ENCODE measurements around the gene RUBCN.
"Not testable (repeated sequence)": the region's sequence is repeated elsewhere in the genome, so short reads cannot be mapped to it uniquely, and the experiment has no call there.

DNA sequence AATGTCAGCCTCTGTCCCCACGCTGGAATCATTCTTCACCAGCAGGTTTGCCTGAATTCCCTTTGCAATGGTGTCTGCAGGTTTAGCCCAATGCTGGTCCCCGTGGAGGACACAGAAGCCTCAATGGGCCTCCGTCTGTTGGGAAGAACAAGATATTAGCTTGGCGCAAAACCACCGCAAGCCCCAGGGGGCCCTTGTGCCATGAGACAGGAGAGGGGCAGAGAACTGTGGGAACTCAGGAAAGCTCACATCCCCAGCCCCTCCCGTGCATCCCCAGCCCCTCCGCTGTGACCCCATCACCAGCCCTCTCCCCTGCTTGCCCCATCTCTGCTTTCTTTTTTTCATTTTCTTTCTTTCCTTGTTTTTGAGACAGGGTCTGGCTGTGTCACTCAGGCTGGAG, 89.1 kb downstream of the RUBCN start:
- TF ChIP-seq, protein P1, sequence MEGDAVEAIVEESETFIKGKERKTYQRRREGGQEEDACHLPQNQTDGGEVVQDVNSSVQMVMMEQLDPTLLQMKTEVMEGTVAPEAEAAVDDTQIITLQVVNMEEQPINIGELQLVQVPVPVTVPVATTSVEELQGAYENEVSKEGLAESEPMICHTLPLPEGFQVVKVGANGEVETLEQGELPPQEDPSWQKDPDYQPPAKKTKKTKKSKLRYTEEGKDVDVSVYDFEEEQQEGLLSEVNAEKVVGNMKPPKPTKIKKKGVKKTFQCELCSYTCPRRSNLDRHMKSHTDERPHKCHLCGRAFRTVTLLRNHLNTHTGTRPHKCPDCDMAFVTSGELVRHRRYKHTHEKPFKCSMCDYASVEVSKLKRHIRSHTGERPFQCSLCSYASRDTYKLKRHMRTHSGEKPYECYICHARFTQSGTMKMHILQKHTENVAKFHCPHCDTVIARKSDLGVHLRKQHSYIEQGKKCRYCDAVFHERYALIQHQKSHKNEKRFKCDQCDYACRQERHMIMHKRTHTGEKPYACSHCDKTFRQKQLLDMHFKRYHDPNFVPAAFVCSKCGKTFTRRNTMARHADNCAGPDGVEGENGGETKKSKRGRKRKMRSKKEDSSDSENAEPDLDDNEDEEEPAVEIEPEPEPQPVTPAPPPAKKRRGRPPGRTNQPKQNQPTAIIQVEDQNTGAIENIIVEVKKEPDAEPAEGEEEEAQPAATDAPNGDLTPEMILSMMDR (IDR thresholded peaks at IDR 0.05): not testable (repeated sequence)
- not testable (repeated sequence) for TF ChIP-seq POLR2AphosphoS5 (IDR thresholded peaks at IDR 0.05; ENCODE audit: low read depth, low read length); SIN3A (IDR thresholded peaks at IDR 0.05; ENCODE audit: borderline replicate concordance, insufficient read depth, low read depth, low read length)
- TF ChIP-seq, protein P2, sequence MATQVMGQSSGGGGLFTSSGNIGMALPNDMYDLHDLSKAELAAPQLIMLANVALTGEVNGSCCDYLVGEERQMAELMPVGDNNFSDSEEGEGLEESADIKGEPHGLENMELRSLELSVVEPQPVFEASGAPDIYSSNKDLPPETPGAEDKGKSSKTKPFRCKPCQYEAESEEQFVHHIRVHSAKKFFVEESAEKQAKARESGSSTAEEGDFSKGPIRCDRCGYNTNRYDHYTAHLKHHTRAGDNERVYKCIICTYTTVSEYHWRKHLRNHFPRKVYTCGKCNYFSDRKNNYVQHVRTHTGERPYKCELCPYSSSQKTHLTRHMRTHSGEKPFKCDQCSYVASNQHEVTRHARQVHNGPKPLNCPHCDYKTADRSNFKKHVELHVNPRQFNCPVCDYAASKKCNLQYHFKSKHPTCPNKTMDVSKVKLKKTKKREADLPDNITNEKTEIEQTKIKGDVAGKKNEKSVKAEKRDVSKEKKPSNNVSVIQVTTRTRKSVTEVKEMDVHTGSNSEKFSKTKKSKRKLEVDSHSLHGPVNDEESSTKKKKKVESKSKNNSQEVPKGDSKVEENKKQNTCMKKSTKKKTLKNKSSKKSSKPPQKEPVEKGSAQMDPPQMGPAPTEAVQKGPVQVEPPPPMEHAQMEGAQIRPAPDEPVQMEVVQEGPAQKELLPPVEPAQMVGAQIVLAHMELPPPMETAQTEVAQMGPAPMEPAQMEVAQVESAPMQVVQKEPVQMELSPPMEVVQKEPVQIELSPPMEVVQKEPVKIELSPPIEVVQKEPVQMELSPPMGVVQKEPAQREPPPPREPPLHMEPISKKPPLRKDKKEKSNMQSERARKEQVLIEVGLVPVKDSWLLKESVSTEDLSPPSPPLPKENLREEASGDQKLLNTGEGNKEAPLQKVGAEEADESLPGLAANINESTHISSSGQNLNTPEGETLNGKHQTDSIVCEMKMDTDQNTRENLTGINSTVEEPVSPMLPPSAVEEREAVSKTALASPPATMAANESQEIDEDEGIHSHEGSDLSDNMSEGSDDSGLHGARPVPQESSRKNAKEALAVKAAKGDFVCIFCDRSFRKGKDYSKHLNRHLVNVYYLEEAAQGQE (IDR thresholded peaks at IDR 0.05; ENCODE audit: insufficient read depth in 1 of 2, low read depth in 2 of 2, low read length in 1 of 2): not testable (repeated sequence)

Data from Panc1 (cell line).